Fibroblast of pulmonary artery (primary cell): Measurements from ENCODE around the gene KIF2C.

ENCODE experiments used
- DNase-seq: peaks from one replicate; pipeline ENCODE4 v3.0.0-alpha.2; 2010; ENCODE audit warnings: low read depth
- H3K4me3 ChIP-seq: replicated peaks from 2 replicates; pipeline ENCODE4 v1.5.1; 2011; ENCODE audit warnings: low read depth, mild to moderate bottlenecking, control low read depth, low read length, moderate library complexity
- TF ChIP-seq, protein P1 (sequence below): IDR thresholded peaks from 2 replicates; pipeline ENCODE4 v1.5.1; 2011; ENCODE audit warnings: mild to moderate bottlenecking, control low read depth, low read length, inconsistent platforms; ENCODE audit errors: missing control alignments

Gene KIF2C

GRCh38 chr1:44775078-44775929 is 35.7 kb downstream of the KIF2C start, which contains the start of gene RPS8:
Gene RPS8 (plus strand): TSS chr1:44775540. CDS start chr1:44775597, 57 bp downstream.
- H3K4me3 ChIP-seq: peak within 1 kb of the TSS; percentile 95
- DNase-seq: peak; percentile 94

DNA sequence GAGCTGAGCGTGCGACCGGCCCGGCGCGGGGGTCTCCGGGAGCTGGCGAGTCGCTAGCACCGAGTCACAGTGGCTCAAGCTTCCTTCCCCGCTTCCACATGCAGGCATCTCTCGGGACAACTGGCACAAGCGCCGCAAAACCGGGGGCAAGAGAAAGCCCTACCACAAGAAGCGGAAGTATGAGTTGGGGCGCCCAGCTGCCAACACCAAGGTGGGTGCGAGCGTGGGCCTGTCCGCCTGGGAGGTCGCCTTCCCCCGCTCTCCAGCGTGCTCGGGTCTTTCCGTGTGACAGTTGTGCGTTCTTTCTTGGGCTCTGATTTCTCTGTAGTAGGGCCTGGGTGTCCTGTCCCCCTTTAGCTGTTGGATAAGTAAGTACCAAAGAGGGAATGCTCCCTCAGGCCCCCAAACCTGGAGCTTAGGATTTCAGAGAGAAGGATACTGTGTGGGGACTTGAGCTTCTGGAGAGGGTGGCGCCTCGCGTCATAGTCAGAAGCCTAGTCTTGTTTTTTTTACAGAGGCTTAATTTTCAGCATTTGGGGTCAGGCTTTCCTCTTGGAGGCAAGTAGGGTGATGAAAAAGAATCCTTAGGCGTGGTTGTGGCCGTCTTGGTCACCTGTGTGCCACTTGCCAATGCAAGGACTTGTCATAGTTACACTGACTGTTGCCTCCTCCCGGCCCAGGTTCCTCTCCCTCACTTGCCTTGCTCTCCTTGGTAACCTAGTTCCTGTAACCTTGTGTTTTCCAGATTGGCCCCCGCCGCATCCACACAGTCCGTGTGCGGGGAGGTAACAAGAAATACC is 36.5 kb downstream of the KIF2C start:
- TF ChIP-seq, protein P1, sequence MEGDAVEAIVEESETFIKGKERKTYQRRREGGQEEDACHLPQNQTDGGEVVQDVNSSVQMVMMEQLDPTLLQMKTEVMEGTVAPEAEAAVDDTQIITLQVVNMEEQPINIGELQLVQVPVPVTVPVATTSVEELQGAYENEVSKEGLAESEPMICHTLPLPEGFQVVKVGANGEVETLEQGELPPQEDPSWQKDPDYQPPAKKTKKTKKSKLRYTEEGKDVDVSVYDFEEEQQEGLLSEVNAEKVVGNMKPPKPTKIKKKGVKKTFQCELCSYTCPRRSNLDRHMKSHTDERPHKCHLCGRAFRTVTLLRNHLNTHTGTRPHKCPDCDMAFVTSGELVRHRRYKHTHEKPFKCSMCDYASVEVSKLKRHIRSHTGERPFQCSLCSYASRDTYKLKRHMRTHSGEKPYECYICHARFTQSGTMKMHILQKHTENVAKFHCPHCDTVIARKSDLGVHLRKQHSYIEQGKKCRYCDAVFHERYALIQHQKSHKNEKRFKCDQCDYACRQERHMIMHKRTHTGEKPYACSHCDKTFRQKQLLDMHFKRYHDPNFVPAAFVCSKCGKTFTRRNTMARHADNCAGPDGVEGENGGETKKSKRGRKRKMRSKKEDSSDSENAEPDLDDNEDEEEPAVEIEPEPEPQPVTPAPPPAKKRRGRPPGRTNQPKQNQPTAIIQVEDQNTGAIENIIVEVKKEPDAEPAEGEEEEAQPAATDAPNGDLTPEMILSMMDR: no peak
- peak overlapping the region; percentile 95 for H3K4me3 ChIP-seq
- no peak for DNase-seq

More at GRCh38 chr1:44775078-44775929, 35.7 kb downstream of the KIF2C start, which contains the start of gene RPS8:
- TF ChIP-seq, protein P1: no peak

DNA sequence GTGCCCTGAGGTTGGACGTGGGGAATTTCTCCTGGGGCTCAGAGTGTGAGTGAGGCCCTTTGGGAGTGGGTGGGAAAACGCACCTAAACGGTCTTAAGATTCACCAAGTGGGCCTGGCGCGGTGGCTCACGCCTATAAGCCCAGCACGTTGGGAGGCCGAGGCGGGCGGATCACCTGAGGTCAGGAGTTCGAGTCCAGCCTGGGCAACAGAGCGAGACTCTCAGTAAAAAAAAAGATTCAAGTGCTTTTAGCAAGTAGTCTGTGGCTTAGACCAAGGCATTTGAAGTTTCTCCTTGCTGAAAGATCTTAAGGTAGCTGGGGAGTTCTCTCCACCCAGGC is 37.1 kb downstream of the KIF2C start:
- TF ChIP-seq, protein P1: no peak
- H3K4me3 ChIP-seq: peak overlapping the region; percentile 95
- DNase-seq: no peak

DNA sequence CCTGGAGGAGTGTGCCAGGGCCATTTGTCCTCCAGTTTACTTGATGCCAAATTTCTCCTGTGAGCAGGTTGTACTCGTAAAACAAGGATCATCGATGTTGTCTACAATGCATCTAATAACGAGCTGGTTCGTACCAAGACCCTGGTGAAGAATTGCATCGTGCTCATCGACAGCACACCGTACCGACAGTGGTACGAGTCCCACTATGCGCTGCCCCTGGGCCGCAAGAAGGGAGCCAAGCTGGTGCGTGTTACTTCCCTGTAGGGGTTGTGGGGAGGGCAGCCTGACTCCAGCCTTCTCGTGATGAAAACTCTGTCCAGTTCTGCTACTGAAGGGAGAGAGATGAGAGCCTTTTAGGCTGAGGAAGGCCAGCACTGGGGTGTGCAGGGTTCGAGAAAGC is 37.9 kb downstream of the KIF2C start:
- TF ChIP-seq, protein P1: no peak
- peak overlapping the region; percentile 95 for H3K4me3 ChIP-seq
- DNase-seq: no peak

DNA sequence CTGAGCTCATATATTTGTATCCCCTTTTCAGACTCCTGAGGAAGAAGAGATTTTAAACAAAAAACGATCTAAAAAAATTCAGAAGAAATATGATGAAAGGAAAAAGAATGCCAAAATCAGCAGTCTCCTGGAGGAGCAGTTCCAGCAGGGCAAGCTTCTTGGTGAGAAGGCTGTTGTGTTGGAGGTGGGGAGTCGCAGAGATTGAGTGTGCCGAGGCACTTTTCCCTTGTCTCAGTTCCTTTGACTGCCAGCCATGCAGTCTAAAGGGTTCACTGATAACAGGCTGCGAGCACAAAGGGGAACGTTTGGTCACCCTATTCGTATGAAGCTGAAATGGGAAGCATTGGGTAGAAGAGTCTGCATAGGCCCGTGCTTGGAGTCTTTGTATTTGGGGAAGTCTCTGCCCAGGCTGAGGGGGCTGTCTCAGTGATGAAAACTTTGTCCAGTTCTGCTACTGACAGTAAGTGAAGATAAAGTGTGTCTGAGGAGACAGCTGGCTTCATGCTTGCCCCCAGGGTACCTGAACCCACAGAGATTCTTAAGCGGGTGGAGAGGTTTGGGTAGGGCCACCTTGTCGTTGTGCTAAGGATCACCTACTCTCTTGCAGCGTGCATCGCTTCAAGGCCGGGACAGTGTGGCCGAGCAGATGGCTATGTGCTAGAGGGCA is 38.5 kb downstream of the KIF2C start:
- H3K4me3 ChIP-seq: peak overlapping the region; percentile 95
- TF ChIP-seq, protein P1: no peak

GRCh38 chr1:44778705-44779576 is 39.3 kb downstream of the KIF2C start:
- no peak overlapping the region for H3K4me3 ChIP-seq
- TF ChIP-seq, protein P1: no peak
- DNase-seq: no peak

More for the DNA sequence above, 38.5 kb downstream of the KIF2C start:
- DNase-seq: no peak
